B cell (primary cell): ENCODE data around the gene CACNG1.

Experiments used
- CTCF ChIP-seq: fragments of 200-600 bp; IDR thresholded peaks from one replicate; pipeline ENCODE4 v1.8.0; 2022; ENCODE audit warnings: antibody characterized with exemption, mild to moderate bottlenecking
- EZH2 ChIP-seq: IDR thresholded peaks from 2 replicates; pipeline ENCODE4 v1.6.1; 2012; ENCODE audit warnings: borderline replicate concordance, low read depth, mild to moderate bottlenecking, moderate library complexity, low read length; ENCODE audit not compliant: insufficient read depth, poor library complexity, severe bottlenecking

GRCh38 chr17:67022451-67022810 lies 21.9 kb upstream of the CACNG1 start:
- no peak for TF ChIP-seq CTCF
- no peak for TF ChIP-seq EZH2
